ENCODE measurements around the gene FUOM. TPM values are rescaled to one million over a fixed set of nuclear protein-coding genes. Genes with fewer than 3 reads are reported as not detected.

Gene FUOM
- total and polyA plus RNA-seq, 10 of the 15 experiments (the other 5 are each of a cell fraction or from before 2014, with no cell fraction given) = 1.8 to 41.7 (median 25.6) TPM

GRCh38 chr10:133357285-133358161 is at the start of gene FUOM (continued):
- TF ChIP-seq, protein P1, sequence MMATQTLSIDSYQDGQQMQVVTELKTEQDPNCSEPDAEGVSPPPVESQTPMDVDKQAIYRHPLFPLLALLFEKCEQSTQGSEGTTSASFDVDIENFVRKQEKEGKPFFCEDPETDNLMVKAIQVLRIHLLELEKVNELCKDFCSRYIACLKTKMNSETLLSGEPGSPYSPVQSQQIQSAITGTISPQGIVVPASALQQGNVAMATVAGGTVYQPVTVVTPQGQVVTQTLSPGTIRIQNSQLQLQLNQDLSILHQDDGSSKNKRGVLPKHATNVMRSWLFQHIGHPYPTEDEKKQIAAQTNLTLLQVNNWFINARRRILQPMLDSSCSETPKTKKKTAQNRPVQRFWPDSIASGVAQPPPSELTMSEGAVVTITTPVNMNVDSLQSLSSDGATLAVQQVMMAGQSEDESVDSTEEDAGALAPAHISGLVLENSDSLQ (IDR thresholded peaks at IDR 0.05) = no peak
- no peak for TF ChIP-seq EP300 (IDR thresholded peaks at IDR 0.05; ENCODE audit: borderline replicate concordance in 1 of 2, control insufficient read depth in 1 of 2, low read depth in 2 of 2, low read length in 2 of 2)
- TF ChIP-seq MXI1 (IDR thresholded peaks at IDR 0.05; ENCODE audit: low read depth, low read length) = peak; percentile 55
- TF ChIP-seq EGR1 (IDR thresholded peaks at IDR 0.05; ENCODE audit: borderline replicate concordance in 1 of 2, low read depth in 2 of 2, low read length in 2 of 2) = peak; percentile 39 to 96
- 0 out of 2 replicates have a peak, but pooled peaks have one; percentile 7 for TF ChIP-seq RUNX3 (IDR thresholded peaks at IDR 0.05; ENCODE audit: low read length)
- peak; percentile 53 for TF ChIP-seq RELA (IDR thresholded peaks at IDR 0.05; ENCODE audit: borderline replicate concordance, partially characterized antibody)
- TF ChIP-seq CTCF (IDR thresholded peaks at IDR 0.05 in 2 of 3, conservative IDR thresholded peaks at IDR 0.05 in 1 of 3; ENCODE audit: control insufficient read depth in 2 of 3, extremely low read depth in 1 of 3, insufficient read depth in 1 of 3, low read depth in 3 of 3, low read length in 3 of 3) = 0 out of 6 replicates have a peak, but pooled peaks of 1 of the 3 experiments have one; percentile 1
- TF ChIP-seq NR2C1 (IDR thresholded peaks at IDR 0.05) = no peak
- peak; percentile 47; the same call in 1 of the 2 replicates for TF ChIP-seq YY1 (IDR thresholded peaks at IDR 0.05; ENCODE audit: low read depth, low read length)
- no peak for TF ChIP-seq IRF4 (IDR thresholded peaks at IDR 0.05; ENCODE audit: low read depth, low read length)
- peak; percentile 83 for TF ChIP-seq NR2F1 (conservative IDR thresholded peaks at IDR 0.05)
- peak in 1 of 2 experiments; percentile 51; a peak in 1 of 4 replicates for TF ChIP-seq BHLHE40 (IDR thresholded peaks at IDR 0.05; ENCODE audit: borderline replicate concordance in 1 of 2, low read depth in 2 of 2, low read length in 1 of 2)
- TF ChIP-seq TCF12 (IDR thresholded peaks at IDR 0.05; ENCODE audit: low read depth, low read length) = 0 out of 2 replicates have a peak, but pooled peaks have one; percentile 23
- TF ChIP-seq HCFC1 (IDR thresholded peaks at IDR 0.05; ENCODE audit: low read length) = 0 out of 2 replicates have a peak, but pooled peaks have one; percentile 40
- TF ChIP-seq HDAC2 (IDR thresholded peaks at IDR 0.05) = no peak
- TF ChIP-seq RB1 (IDR thresholded peaks at IDR 0.05; ENCODE audit: borderline replicate concordance) = peak; percentile 41; the same call in 1 of the 2 replicates
- peak; percentile 59; the same call in 1 of the 2 replicates for TF ChIP-seq ZBTB40 (IDR thresholded peaks at IDR 0.05; ENCODE audit: borderline replicate concordance)
- peak; percentile 61; the same call in 1 of the 2 replicates for TF ChIP-seq TAF1 (IDR thresholded peaks at IDR 0.05; ENCODE audit: borderline replicate concordance, low read depth, low read length)
- TF ChIP-seq CHD1 (IDR thresholded peaks at IDR 0.05; ENCODE audit: low read depth, low read length) = 0 out of 2 replicates have a peak, but pooled peaks have one; percentile 21
- 0 out of 2 replicates have a peak, but pooled peaks have one; percentile 50 for TF ChIP-seq ZNF207 (IDR thresholded peaks at IDR 0.05; ENCODE audit: borderline replicate concordance)
- TF ChIP-seq SPI1 (IDR thresholded peaks at IDR 0.05; ENCODE audit: borderline replicate concordance, insufficient read depth, low read depth, low read length) = peak; percentile 74
